HG02759 (cell line): ENCODE results near the gene TRIM23.

Experiments
- ATAC-seq: cut with Tn5 transposase; IDR thresholded peaks from one replicate; pipeline ENCODE4 v1.9.1; 2021; ENCODE audit warnings: mild to moderate bottlenecking, moderate library complexity; ENCODE audit not compliant: unreplicated experiment

Gene TRIM23

GRCh38 chr5:65570598-65571226 lies 53.4 kb downstream of the TRIM23 start:
- no peak for ATAC-seq

GRCh38 chr5:65566505-65566904 lies 57.6 kb downstream of the TRIM23 start:
- ATAC-seq: no peak

- ATAC-seq: no peak
Measured at GRCh38 chr5:65563777-65564176, 60.4 kb downstream of the TRIM23 start.

- peak; percentile 99 for ATAC-seq
Measured at GRCh38 chr5:65562731-65563701, 61.1 kb downstream of the TRIM23 start, which contains the start of the genes CENPK and PPWD1. Gene CENPK, minus strand, starts transcription at chr5:65563168. Its CDS starts 8,261 bp downstream, at chr5:65554907. Gene PPWD1, plus strand, starts transcription at chr5:65563296. Its CDS starts 15 bp downstream, at chr5:65563311.

GRCh38 chr5:65556718-65557117 lies 67.4 kb downstream of the TRIM23 start:
- no peak for ATAC-seq

- no peak for ATAC-seq
Measured at GRCh38 chr5:65556181-65556580, 68.0 kb downstream of the TRIM23 start.

- ATAC-seq: no peak
Measured at GRCh38 chr5:65555287-65555686, 68.8 kb downstream of the TRIM23 start.

- ATAC-seq: no peak
Measured at GRCh38 chr5:65553941-65554340, 70.2 kb downstream of the TRIM23 start.

- no peak for ATAC-seq
Measured at GRCh38 chr5:65548281-65548680, 75.9 kb downstream of the TRIM23 start.

GRCh38 chr5:65546141-65546540 lies 78.0 kb downstream of the TRIM23 start:
- ATAC-seq: no peak

- no peak for ATAC-seq
Measured at GRCh38 chr5:65544473-65544872, 79.7 kb downstream of the TRIM23 start.

GRCh38 chr5:65539827-65540226 lies 84.3 kb downstream of the TRIM23 start:
- ATAC-seq: no peak
